ENCODE results near the gene NLGN1. TPM values are rescaled to one million over a fixed set of nuclear protein-coding genes. Genes with fewer than 3 reads are reported as not detected.

NLGN1 gene
- total and polyA plus RNA-seq, 2 of the 13 experiments (the other 11 are each of a cell fraction or from before 2014, with no cell fraction given) = not detected

GRCh38 chr3:173747427-173747826, 349.9 kb downstream of the NLGN1 start:
- in situ Hi-C loops (cut with HindIII; ENCODE audit: extremely low pct_ligation_motif_present, low pct_unique_long_range_greater_than_20kb) (no loop called here), intact Hi-C loops (cut with micrococcal nuclease; ENCODE audit: unreplicated experiment) (no loop called here)
- DNase-seq (ENCODE audit: low spot score) (no peak), ATAC-seq (no peak), FAIRE-seq (no peak)
- WGBS (ENCODE audit: low lambda C conversion rate) = 23% methylated on average over 3 of the region's 3 CpGs
- Histone ChIP-seq H3K79me2 (ENCODE audit: insufficient read depth, low read length) (no peaks in the 10 kb centered on the region), H3K36me3 (replicated peaks in 1 of 2; ENCODE audit: control insufficient read depth in 1 of 2, insufficient read depth in 2 of 2, low read length in 2 of 2) (no peaks in the 10 kb centered on the region), H3K4me1 (ENCODE audit: insufficient read depth, low read length) (no peaks in the 10 kb centered on the region), H3K9me3 (ENCODE audit: low read length) (no peaks in the 10 kb centered on the region), H3K27ac (ENCODE audit: extremely low read length, insufficient read depth, low read length) (no peak overlapping the region), H3K4me3 (replicated peaks in 1 of 3; ENCODE audit: insufficient read depth in 1 of 3, low read depth in 2 of 3, low read length in 3 of 3) (no peak overlapping the region), H4K20me1 (ENCODE audit: insufficient read depth, low read length) (no peaks in the 10 kb centered on the region), H2AFZ (ENCODE audit: low read length) (no peak overlapping the region), H3K27me3 (ENCODE audit: control insufficient read depth in 1 of 2, insufficient read depth in 2 of 2, low read length in 2 of 2) (no peaks in the 10 kb centered on the region), H3K4me2 (ENCODE audit: low read depth, low read length) (no peak overlapping the region), H3K9ac (ENCODE audit: insufficient read depth, low read depth, low read length) (no peak overlapping the region)
- BruUV-seq (replicated peaks) = no TSS peak
- POLR2A ChIA-PET = no interaction called here
- CTCF ChIA-PET (ENCODE audit: low intra/inter-chr PET ratio, low total read pairs) = no interaction called here
- TF ChIP-seq ZNF878 (CRISPR knock-in tag; IDR thresholded peaks at IDR 0.05) = no peak
- TF ChIP-seq DZIP1 (CRISPR knock-in tag; IDR thresholded peaks at IDR 0.05) = no peak
- no peak for TF ChIP-seq GABPA (IDR thresholded peaks at IDR 0.05; ENCODE audit: low read depth, low read length)
- TF ChIP-seq GABPA (CRISPR knock-in tag; IDR thresholded peaks at IDR 0.05; ENCODE audit: low read depth) = no peak
- no peak for TF ChIP-seq E2F5 (CRISPR knock-in tag; conservative IDR thresholded peaks at IDR 0.05)
- no peak for TF ChIP-seq SNRNP70 (IDR thresholded peaks at IDR 0.05; ENCODE audit: low read depth, low read length)
- no peak for TF ChIP-seq SPEN (CRISPR knock-in tag; IDR thresholded peaks at IDR 0.05; ENCODE audit: low read depth)
- TF ChIP-seq ZNF546 (CRISPR knock-in tag; conservative IDR thresholded peaks at IDR 0.05) = no peak
- TF ChIP-seq MBD4 (IDR thresholded peaks at IDR 0.05; ENCODE audit: borderline replicate concordance, low read length) = no peak
- no peak for TF ChIP-seq ZNF18 (CRISPR knock-in tag; IDR thresholded peaks at IDR 0.05; ENCODE audit: insufficient replicate concordance)
- no peak for TF ChIP-seq ZNF660 (CRISPR knock-in tag; IDR thresholded peaks at IDR 0.05; ENCODE audit: borderline replicate concordance, low read depth)
- no peak for TF ChIP-seq NFRKB (IDR thresholded peaks at IDR 0.05)
- no peak for TF ChIP-seq SP4 (CRISPR knock-in tag; IDR thresholded peaks at IDR 0.05)
- TF ChIP-seq ZNF275 (CRISPR knock-in tag; IDR thresholded peaks at IDR 0.05; ENCODE audit: borderline replicate concordance) = no peak
- no peak for TF ChIP-seq ZBTB46 (CRISPR knock-in tag; IDR thresholded peaks at IDR 0.05; ENCODE audit: borderline replicate concordance)
- TF ChIP-seq ZNF850 (CRISPR knock-in tag; conservative IDR thresholded peaks at IDR 0.05) = no peak
- no peak for TF ChIP-seq CCAR2 (optimal IDR thresholded peaks at IDR 0.05; ENCODE audit: low read depth, low read length)
- no peak for TF ChIP-seq AHR (CRISPR knock-in tag; IDR thresholded peaks at IDR 0.05)
